Globus pallidus (tissue), 1 donor: ENCODE data around the gene KIRREL3.

Experiments
- DNase-seq: peaks from one replicate; pipeline ENCODE4 v3.0.0-alpha.2; 2015; ENCODE audit warnings: low spot score

Gene KIRREL3

GRCh38 chr11:126419801-126420697 lies 580.5 kb downstream of the KIRREL3 start:
- peak; percentile 58 for DNase-seq

GRCh38 chr11:126418887-126419286 lies 581.7 kb downstream of the KIRREL3 start:
- no peak for DNase-seq

- no peak for DNase-seq
These were observed 583.3 kb downstream of the KIRREL3 start for GRCh38 chr11:126417091-126417862.

- peak; percentile 86 for DNase-seq
These were observed 584.0 kb downstream of the KIRREL3 start for GRCh38 chr11:126416542-126417090.

- DNase-seq, result peak; percentile 81
These were observed 584.7 kb downstream of the KIRREL3 start for GRCh38 chr11:126415669-126416420.

- peak; percentile 87 for DNase-seq
These were observed 585.4 kb downstream of the KIRREL3 start for GRCh38 chr11:126415128-126415527.

GRCh38 chr11:126414615-126415014 lies 586.0 kb downstream of the KIRREL3 start:
- peak; percentile 63 for DNase-seq

- no peak for DNase-seq
These were observed 586.6 kb downstream of the KIRREL3 start for GRCh38 chr11:126413843-126414405.

GRCh38 chr11:126413426-126413825 lies 587.1 kb downstream of the KIRREL3 start:
- no peak for DNase-seq

GRCh38 chr11:126411971-126412381 lies 588.6 kb downstream of the KIRREL3 start:
- DNase-seq, result no peak

GRCh38 chr11:126410649-126411048 lies 589.9 kb downstream of the KIRREL3 start:
- no peak for DNase-seq

GRCh38 chr11:126409620-126409985 lies 591.0 kb downstream of the KIRREL3 start:
- no peak for DNase-seq

GRCh38 chr11:126408901-126409619 lies 591.5 kb downstream of the KIRREL3 start:
- no peak for DNase-seq

- no peak for DNase-seq
These were observed 592.1 kb downstream of the KIRREL3 start for GRCh38 chr11:126408496-126408895.

GRCh38 chr11:126407682-126408288 lies 592.8 kb downstream of the KIRREL3 start:
- no peak for DNase-seq

GRCh38 chr11:126407101-126407521 lies 593.5 kb downstream of the KIRREL3 start:
- no peak for DNase-seq

- DNase-seq, result no peak
These were observed 594.2 kb downstream of the KIRREL3 start for GRCh38 chr11:126406368-126406767.

- no peak for DNase-seq
These were observed 594.7 kb downstream of the KIRREL3 start for GRCh38 chr11:126405906-126406305.

GRCh38 chr11:126405374-126405773 lies 595.2 kb downstream of the KIRREL3 start:
- DNase-seq, result no peak

GRCh38 chr11:126404367-126404766 lies 596.2 kb downstream of the KIRREL3 start:
- no peak for DNase-seq

GRCh38 chr11:126403658-126404057 lies 596.9 kb downstream of the KIRREL3 start:
- no peak for DNase-seq
